Measurements from ENCODE around the gene CPXM1. TPM values are rescaled to one million over a fixed set of nuclear protein-coding genes. Genes with fewer than 3 reads are reported as not detected.

CPXM1 gene
- 142 TPM for polyA plus RNA-seq (2013, experiment 1 of 4)
- 128 TPM for polyA plus RNA-seq (2013, experiment 2 of 4)
- polyA plus RNA-seq (2013, experiment 3 of 4): 134 TPM
- polyA plus RNA-seq (2013, experiment 4 of 4): 151 TPM

DNA sequence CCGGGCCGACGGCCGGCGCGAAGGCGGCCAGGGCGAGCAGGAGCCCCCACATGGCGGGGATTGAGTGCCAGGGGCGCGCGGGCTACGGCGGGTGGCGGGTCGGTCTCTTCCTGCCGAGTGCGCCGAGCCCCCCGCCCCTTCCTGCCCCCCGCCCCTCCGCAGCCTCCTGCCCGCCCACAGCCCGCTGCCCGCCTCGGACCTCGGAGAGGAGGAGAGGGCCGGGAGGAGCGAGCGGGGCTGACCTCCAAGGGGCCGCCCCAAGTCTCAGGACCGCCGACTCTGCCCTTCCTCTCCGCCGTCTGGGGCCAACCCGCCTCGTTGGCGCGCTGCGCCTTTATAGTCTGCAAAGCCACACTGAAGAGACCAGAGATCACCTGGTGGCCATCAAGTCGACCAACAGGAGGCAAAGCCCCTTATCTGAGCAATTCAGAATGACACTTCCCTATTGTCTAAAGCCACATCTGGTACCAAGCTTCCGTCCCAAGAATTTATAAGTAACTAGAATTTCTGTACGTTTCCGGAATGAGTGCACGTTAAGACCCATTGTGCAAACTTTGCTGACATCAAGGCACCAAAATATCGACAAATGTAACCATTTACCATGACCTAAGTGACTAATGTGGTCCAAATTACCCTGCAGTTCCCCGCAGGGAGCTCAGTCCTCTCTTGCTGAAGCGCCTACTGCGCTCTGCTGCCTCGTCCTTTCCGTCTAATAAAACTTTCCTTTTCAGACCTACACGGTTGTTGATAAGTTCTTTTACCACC lies at the start of gene CPXM1:
Gene CPXM1 (minus strand): TSS at position 107 of the 765 bp plus-strand sequence. CDS start 55 bp downstream, at position 52.
- Histone ChIP-seq H3K36me3 (ENCODE audit: control insufficient read depth, insufficient read depth, low read length) (peaks cover 30% of the 10 kb centered on the region), H3K27me3 (ENCODE audit: control insufficient read depth, insufficient read depth, low read length, poor library complexity, severe bottlenecking) (peaks cover 50% of the 10 kb centered on the region)

GRCh38 chr20:2849529-2849928 lies 49.1 kb upstream of the CPXM1 start:
- Histone ChIP-seq H3K4me1 (ENCODE audit: control insufficient read depth, insufficient read depth, low read length) (no peaks in the 10 kb centered on the region), H3K9me3 (ENCODE audit: control insufficient read depth, low read length) (no peaks in the 10 kb centered on the region), H3K27me3 (ENCODE audit: control insufficient read depth, insufficient read depth, low read length, poor library complexity, severe bottlenecking) (no peaks in the 10 kb centered on the region), H3K27ac (ENCODE audit: insufficient read depth, low read depth, low read length, poor library complexity, severe bottlenecking) (no peak overlapping the region), H3K4me3 (ENCODE audit: insufficient read depth, low read depth, low read length) (no peak overlapping the region), H3K36me3 (ENCODE audit: control insufficient read depth, insufficient read depth, low read length) (no peaks in the 10 kb centered on the region)
- 87 to 94% methylated on average over 4 of the region's 4 CpGs for WGBS, 2 experiments

More for the DNA sequence above, at the start of gene CPXM1:
- Histone ChIP-seq H3K27ac (ENCODE audit: insufficient read depth, low read depth, low read length, poor library complexity, severe bottlenecking) (peak within 1 kb of the TSS; percentile 57), H3K4me1 (ENCODE audit: control insufficient read depth, insufficient read depth, low read length) (peaks cover 10% of the 10 kb centered on the region), H3K4me3 (ENCODE audit: insufficient read depth, low read depth, low read length) (peak within 1 kb of the TSS; percentile 79), H3K9me3 (ENCODE audit: control insufficient read depth, low read length) (no peaks in the 10 kb centered on the region)
- 0 to 1% methylated on average over 52 of the region's 52 CpGs for WGBS, 2 experiments

DNA sequence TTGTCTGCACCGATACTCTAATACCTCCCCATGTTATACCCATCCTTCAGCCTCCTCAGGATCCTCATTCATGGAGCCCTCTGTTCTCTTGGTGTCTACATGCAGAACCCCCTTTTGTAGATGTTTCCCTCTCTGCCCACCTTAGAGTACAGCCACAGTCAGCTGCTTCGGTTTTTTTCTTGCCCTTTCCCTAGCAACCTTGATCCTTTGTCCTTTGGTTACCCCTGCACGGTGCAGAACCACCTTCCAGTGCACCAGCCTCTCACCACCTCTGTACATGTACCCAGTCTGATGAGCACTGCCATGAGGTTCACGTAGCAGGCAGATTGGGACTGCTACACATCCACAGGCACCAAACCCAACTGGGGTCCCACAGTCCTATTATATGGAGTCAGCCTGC lies 47.4 kb upstream of the CPXM1 start:
- 89 to 91% methylated on average over 4 of the region's 4 CpGs for WGBS, 2 experiments
- Histone ChIP-seq H3K4me1 (ENCODE audit: control insufficient read depth, insufficient read depth, low read length) (no peaks in the 10 kb centered on the region), H3K27ac (ENCODE audit: insufficient read depth, low read depth, low read length, poor library complexity, severe bottlenecking) (no peak overlapping the region), H3K36me3 (ENCODE audit: control insufficient read depth, insufficient read depth, low read length) (no peaks in the 10 kb centered on the region), H3K27me3 (ENCODE audit: control insufficient read depth, insufficient read depth, low read length, poor library complexity, severe bottlenecking) (no peaks in the 10 kb centered on the region), H3K4me3 (ENCODE audit: insufficient read depth, low read depth, low read length) (no peak overlapping the region), H3K9me3 (ENCODE audit: control insufficient read depth, low read length) (no peaks in the 10 kb centered on the region)

GRCh38 chr20:2846698-2847097 lies 46.3 kb upstream of the CPXM1 start:
- Histone ChIP-seq H3K27me3 (ENCODE audit: control insufficient read depth, insufficient read depth, low read length, poor library complexity, severe bottlenecking) (no peaks in the 10 kb centered on the region), H3K27ac (ENCODE audit: insufficient read depth, low read depth, low read length, poor library complexity, severe bottlenecking) (no peak overlapping the region), H3K4me3 (ENCODE audit: insufficient read depth, low read depth, low read length) (no peak overlapping the region), H3K36me3 (ENCODE audit: control insufficient read depth, insufficient read depth, low read length) (no peaks in the 10 kb centered on the region), H3K9me3 (ENCODE audit: control insufficient read depth, low read length) (no peaks in the 10 kb centered on the region), H3K4me1 (ENCODE audit: control insufficient read depth, insufficient read depth, low read length) (no peaks in the 10 kb centered on the region)
- WGBS, 2 experiments: 92 to 94% methylated on average over 5 of the region's 5 CpGs

GRCh38 chr20:2845607-2846006 lies 45.2 kb upstream of the CPXM1 start:
- Histone ChIP-seq H3K9me3 (ENCODE audit: control insufficient read depth, low read length) (no peaks in the 10 kb centered on the region), H3K4me3 (ENCODE audit: insufficient read depth, low read depth, low read length) (no peak overlapping the region), H3K4me1 (ENCODE audit: control insufficient read depth, insufficient read depth, low read length) (no peaks in the 10 kb centered on the region), H3K27ac (ENCODE audit: insufficient read depth, low read depth, low read length, poor library complexity, severe bottlenecking) (no peak overlapping the region), H3K27me3 (ENCODE audit: control insufficient read depth, insufficient read depth, low read length, poor library complexity, severe bottlenecking) (no peaks in the 10 kb centered on the region), H3K36me3 (ENCODE audit: control insufficient read depth, insufficient read depth, low read length) (no peaks in the 10 kb centered on the region)
- WGBS, 2 experiments: 80 to 97% methylated on average over 1 to 2 of the region's 2 CpGs

DNA sequence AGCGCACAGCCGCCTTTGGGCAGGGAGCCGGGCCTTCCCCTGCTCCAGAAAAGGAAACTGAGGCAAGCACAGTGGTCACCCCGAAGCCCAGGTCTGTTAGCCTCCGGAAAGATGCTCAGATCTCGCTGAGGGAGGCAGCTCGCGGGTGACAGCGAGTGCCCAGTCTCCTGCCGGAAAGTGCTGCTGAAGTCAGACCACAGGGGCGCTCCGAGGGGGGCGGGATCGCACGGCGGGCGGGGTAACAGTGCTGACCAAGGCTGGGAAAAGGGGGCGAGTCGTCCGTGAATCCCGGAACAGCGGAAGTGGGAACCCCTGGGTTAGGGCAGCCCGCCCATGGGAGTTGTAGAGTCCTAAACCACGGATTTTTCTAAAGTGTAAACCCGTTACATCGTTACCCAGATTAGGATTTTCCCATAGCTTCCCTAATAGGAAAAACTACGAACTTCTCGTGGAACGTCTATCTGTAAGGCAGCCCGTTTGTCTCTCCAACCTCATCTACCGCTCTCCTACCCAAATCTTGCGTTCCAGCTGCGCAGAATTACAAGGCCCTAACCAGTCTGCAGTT lies 40.6 kb upstream of the CPXM1 start:
- H3K4me3 ChIP-seq (ENCODE audit: insufficient read depth, low read depth, low read length): peak overlapping the region; percentile 78
- H3K4me1 ChIP-seq (ENCODE audit: control insufficient read depth, insufficient read depth, low read length): no peaks in the 10 kb centered on the region
- H3K27ac ChIP-seq (ENCODE audit: insufficient read depth, low read depth, low read length, poor library complexity, severe bottlenecking): no peak overlapping the region
- no peaks in the 10 kb centered on the region for H3K9me3 ChIP-seq (ENCODE audit: control insufficient read depth, low read length)
- H3K36me3 ChIP-seq (ENCODE audit: control insufficient read depth, insufficient read depth, low read length): no peaks in the 10 kb centered on the region
- H3K27me3 ChIP-seq (ENCODE audit: control insufficient read depth, insufficient read depth, low read length, poor library complexity, severe bottlenecking): no peaks in the 10 kb centered on the region
- 7 to 8% methylated on average over 33 of the region's 33 CpGs for WGBS, 2 experiments

GRCh38 chr20:2840138-2840966 lies 39.9 kb upstream of the CPXM1 start, which contains the start of the genes PCED1A and VPS16:
PCED1A (minus strand) TSS chr20:2840655; CDS start chr20:2839912, 743 bp downstream.
VPS16 (plus strand) TSS chr20:2840745; CDS start chr20:2840775, 30 bp downstream.
- H3K4me1 ChIP-seq (ENCODE audit: control insufficient read depth, insufficient read depth, low read length): no peaks in the 10 kb centered on the region
- no peaks in the 10 kb centered on the region for H3K36me3 ChIP-seq (ENCODE audit: control insufficient read depth, insufficient read depth, low read length)
- no peak within 1 kb of the TSS for H3K27ac ChIP-seq (ENCODE audit: insufficient read depth, low read depth, low read length, poor library complexity, severe bottlenecking)
- WGBS, 2 experiments: 23 to 24% methylated on average over 98 of the region's 98 CpGs
- no peaks in the 10 kb centered on the region for H3K9me3 ChIP-seq (ENCODE audit: control insufficient read depth, low read length)
- H3K4me3 ChIP-seq (ENCODE audit: insufficient read depth, low read depth, low read length): peak within 1 kb of the TSS; percentile 78
- no peaks in the 10 kb centered on the region for H3K27me3 ChIP-seq (ENCODE audit: control insufficient read depth, insufficient read depth, low read length, poor library complexity, severe bottlenecking)

DNA sequence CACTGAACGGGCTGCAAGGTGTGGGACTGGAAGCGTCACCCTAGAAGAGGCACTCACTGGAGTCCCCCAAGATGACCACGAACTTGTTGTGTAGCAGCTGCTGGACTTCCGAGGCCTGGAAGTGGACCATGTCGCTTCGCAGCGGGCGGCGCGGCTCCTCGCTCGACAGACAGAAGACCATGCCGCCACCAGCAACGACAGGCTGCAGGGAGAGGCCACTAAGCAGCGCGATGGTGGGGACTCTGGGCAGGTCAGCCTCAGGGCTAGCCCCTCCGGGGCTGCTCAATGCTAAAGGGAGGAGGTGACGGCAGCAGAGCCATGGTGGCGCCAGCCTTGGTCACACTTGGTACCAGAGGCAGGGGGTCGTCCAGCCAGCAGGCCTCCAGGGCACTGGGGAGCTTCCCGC lies 39.3 kb upstream of the CPXM1 start:
- H3K4me3 ChIP-seq (ENCODE audit: insufficient read depth, low read depth, low read length): peak overlapping the region; percentile 78
- H3K27me3 ChIP-seq (ENCODE audit: control insufficient read depth, insufficient read depth, low read length, poor library complexity, severe bottlenecking): no peaks in the 10 kb centered on the region
- no peaks in the 10 kb centered on the region for H3K36me3 ChIP-seq (ENCODE audit: control insufficient read depth, insufficient read depth, low read length)
- no peaks in the 10 kb centered on the region for H3K4me1 ChIP-seq (ENCODE audit: control insufficient read depth, insufficient read depth, low read length)
- H3K27ac ChIP-seq (ENCODE audit: insufficient read depth, low read depth, low read length, poor library complexity, severe bottlenecking): no peak overlapping the region
- 93 to 94% methylated on average over 21 of the region's 21 CpGs for WGBS, 2 experiments
- no peaks in the 10 kb centered on the region for H3K9me3 ChIP-seq (ENCODE audit: control insufficient read depth, low read length)

- H3K4me3 ChIP-seq (ENCODE audit: insufficient read depth, low read depth, low read length): no peak overlapping the region
- H3K9me3 ChIP-seq (ENCODE audit: control insufficient read depth, low read length): no peaks in the 10 kb centered on the region
- no peaks in the 10 kb centered on the region for H3K27me3 ChIP-seq (ENCODE audit: control insufficient read depth, insufficient read depth, low read length, poor library complexity, severe bottlenecking)
- H3K36me3 ChIP-seq (ENCODE audit: control insufficient read depth, insufficient read depth, low read length): no peaks in the 10 kb centered on the region
- no peak overlapping the region for H3K27ac ChIP-seq (ENCODE audit: insufficient read depth, low read depth, low read length, poor library complexity, severe bottlenecking)
- H3K4me1 ChIP-seq (ENCODE audit: control insufficient read depth, insufficient read depth, low read length): no peaks in the 10 kb centered on the region
- 96% methylated on average over 15 of the region's 15 CpGs for WGBS, 2 experiments
Observed at GRCh38 chr20:2838847-2839671, 38.6 kb upstream of the CPXM1 start.
